Sciatic nerve (tissue), 2 donors: Measurements from ENCODE around the gene PDXK. TPM values are rescaled to one million over a fixed set of nuclear protein-coding genes. Genes with fewer than 3 reads are reported as not detected.
A peak's percentile ranks its signal among the peaks of the same experiment; 100 is the strongest.

Source experiments
- ATAC-seq: fragments of 200-7000 bp; cut with Tn5 transposase; one replicate; pipeline ENCODE4 v1.9.1; 2020; ENCODE audit warnings: mild to moderate bottlenecking, moderate library complexity
- DNase-seq: peaks from one replicate; pipeline ENCODE4 v3.0.0-alpha.2; 2020; ENCODE audit warnings: low spot score
- intact Hi-C: fragments of 100-400 bp; cut with DNase I; formaldehyde crosslinking; loops from one replicate; pipeline ENCODE4 v1.14.2; 2022
- total RNA-seq: library from RNA; stranded (reverse); fragmentation: NEBNext Ultra II Directional; extraction: Animal tissue kit (Norgen Biotek cat#: 25700); gene quantifications from one replicate; pipeline ENCODE4 v1.2.1, GENCODE V29; 2021
- donor health status: DM: no; HTN: no; CAD: no.
- donor health status: DM: no; HTN: no; CAD: no.

The PDXK gene
- total RNA-seq, 1 donor from 2014 or later = 111 TPM

DNA sequence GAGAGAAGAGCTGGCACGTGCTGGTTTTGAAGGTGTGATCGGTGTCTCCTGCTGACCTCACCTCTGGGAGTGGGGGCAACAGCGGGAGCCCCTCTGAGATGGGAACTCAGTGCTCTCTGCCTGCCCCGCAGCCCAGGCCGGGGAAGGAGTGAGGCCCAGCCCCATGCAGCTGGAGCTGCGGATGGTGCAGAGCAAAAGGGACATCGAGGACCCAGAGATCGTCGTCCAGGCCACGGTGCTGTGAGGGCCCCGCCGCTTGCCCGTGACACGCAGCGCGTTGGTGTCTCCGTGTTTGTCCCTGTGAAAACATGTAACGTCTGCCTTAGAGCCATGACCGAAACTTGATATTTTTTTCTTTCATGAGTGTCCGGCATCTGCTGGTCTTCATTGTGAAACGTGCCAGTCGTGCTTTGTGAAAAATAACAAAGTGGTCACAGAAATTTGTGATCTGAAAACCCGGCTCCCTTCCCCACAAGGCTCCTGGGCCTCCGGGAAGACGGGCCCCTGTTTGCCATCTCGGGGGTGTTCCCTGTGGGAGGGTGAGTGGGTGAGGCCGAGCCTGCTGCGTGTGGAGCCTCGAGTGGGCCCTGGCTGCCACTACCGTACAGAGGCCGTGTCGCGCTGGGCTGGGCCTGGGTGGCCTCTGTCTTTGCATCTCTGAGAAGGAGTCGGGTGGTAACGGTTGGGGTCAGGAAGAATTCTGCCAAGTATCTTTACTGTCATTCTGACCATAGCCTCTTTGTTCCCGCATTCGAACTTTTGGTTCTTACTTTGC, 37.1 kb downstream of the PDXK start:
- intact Hi-C loops = no loop called here
- ATAC-seq = no peak

DNA sequence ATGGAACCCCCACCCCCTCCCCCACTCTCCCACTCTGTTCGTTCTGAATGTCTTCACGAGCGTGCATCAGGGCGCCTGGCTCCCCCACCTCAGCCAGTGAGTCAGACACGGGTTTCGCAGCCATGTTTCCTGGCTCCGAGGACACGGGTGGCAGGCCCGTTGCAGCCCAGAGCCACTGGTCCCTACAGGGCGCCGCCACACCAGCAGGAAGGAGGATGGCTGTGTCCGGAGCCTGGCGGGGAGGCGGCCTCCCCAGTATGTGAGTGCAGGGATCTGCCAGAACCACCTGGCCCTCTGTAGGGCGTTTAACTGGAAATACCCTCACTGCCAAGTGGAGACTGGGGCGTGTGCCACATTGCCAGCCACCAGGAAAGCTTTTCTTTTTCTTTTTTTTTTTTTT, 38.7 kb downstream of the PDXK start:
- intact Hi-C loops = no loop called here
- ATAC-seq (peak; percentile 22), DNase-seq (no peak)

More for the DNA sequence above, 37.1 kb downstream of the PDXK start:
- DNase-seq = no peak

DNA sequence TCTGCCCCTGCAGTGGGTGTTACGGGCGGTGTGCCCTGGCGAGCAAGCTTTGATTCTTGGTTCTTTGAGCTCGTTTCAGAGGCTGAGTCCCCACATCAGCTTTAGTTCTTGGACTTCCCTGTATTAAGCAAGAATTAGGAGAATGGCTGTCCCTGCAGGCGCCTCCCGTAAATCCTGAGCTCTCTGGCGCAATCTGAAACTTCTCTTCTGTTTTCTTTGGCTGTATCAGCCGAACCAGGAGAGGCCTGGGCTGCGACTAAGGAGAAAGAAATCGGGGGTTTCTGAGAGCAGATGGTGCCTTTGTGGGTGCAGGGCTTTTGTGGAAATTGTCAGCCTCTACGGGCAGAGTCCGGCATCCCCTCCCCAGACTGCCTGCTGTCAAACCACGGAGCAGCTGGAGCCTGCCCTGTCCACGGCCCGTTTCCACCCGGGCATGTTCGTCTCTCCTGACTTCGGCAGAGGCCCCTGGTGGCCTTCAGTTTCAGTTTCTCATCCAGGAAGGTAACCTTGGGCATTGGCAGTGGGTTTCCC, 39.2 kb downstream of the PDXK start:
- intact Hi-C loops = no loop called here
- DNase-seq (no peak), ATAC-seq (peak; percentile 86)

DNA sequence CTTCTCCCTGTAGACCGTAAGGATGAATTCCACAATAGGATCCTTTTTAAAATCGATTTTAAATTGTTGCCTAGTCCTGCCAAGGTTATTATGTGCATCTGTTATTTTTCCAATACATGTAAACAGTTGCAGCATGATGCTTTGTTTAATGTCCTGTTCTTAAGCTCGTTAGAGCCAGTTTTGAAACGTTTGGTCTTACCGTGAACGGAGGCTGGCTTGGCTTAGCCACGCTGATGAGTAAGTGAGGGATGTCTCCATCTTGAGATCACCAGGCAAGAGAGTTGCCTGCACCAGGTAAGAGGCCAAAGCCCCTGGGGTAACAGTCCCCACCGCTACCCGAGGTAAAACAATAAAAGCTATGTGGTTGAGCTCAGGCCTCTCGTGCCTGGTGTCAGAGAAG, 39.9 kb downstream of the PDXK start:
- DNase-seq (no peak), ATAC-seq (peak; percentile 6)
- intact Hi-C loops = no loop called here

DNA sequence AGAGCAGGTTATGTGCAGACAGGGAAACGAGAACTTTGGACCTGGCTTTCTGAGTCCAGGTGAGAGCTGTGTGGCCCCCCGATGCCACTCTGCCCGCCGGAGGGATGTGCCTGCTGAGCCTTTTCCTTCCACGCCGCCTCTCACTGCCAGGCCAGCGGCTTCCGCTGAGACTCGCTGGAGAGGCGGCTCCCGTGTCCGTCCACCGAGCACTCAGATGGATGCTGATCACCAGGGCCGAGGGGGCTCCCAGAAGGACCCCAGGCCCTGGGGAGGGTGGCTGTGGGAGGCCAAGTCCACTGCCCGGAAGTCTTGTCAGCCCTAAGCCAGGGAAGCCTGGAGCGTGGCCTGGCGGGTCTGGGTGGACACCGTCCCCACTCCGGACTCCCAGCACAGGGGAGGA, 40.7 kb downstream of the PDXK start:
- intact Hi-C loops = no loop called here
- no peak for ATAC-seq

DNA sequence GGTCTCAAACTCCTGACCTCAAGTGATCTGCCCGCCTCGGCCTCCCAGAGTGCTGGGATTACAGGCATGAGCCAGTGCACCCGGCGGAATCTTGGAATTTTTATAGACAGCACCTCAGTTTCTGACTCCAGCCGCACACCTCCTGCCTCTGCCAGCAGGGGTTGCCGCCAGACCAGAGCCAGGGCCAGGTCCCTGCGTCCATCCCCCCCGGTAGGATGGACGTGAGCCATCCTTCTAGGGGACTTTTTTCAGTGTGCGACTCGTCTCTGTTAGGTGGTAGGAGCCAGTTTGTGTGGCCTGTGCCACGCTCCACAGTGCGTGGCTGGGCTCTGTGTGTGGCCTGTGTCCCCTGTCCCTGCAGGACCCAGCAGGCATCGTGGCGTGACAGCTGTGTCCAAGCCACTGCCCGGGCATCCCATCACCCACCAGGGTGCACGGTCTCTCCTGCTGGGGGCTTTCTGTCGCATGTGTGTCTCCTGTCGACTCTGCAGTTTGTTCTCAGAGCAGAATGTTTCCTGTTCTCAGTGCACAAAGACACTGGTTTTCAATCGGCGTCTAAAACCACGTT, 41.5 kb downstream of the PDXK start:
- ATAC-seq (no peak), DNase-seq (no peak)
- intact Hi-C loops = no loop called here

More for the DNA sequence above, 40.7 kb downstream of the PDXK start:
- DNase-seq = no peak

DNA sequence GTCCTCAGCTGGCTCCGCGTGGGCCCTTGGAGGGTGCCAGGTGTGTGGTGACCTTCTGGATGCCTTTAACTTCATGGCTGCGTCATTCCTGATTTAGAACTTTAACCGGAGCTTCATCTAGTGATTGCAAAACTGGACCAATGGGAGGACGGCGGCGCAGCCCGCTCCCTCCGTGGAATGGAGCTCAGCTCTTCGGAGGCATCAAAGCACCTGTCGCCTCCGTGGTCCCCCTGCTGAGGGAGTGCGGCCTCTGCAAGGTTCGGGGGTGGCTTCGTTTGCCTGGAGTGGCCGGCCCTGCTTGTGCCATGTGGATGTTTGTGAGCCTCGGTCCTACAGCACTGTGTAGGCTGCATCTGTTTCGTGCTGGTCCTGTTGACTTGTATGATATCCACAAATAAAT, 43.0 kb downstream of the PDXK start:
- DNase-seq (no peak), ATAC-seq (no peak)
- intact Hi-C loops = no loop called here

DNA sequence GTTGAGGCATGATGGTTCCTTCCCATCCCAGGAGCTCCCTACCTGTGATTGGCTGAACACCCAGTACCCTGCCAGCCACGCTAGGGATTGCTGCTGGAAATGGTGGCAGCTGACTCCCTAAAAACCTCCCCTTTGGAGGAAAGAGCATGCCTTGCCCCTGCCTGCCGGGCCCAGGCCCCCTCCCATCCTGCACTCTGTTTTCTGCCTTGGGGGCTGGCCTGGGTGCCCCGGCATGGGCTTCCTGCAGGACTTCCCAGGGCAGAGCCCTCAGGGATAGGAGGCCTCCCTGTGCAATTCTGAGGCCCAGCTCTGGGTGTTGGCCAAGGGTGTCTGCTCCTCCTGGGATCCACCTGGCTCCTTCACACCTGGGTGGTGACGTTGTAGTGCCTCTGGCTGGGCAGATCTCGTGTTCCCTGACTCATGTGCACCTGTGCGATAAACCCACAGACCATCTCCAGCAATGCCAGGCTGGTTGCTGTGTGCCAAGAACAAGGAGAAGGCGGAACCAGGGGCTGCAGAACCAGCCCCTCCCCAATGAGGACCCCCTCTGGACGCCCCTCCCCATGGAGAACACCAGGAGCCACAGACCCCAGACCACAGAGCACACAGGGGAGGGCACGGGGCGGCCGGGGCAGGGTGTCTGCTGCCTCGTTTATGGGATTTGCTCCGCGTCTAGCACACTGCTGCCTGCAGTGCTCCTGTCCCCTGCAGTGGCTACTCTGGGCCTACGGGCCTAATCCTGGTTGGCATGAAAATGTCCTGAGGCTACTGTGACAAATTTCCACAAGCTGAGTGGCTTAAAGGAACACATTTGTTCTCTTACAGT, 43.6 kb downstream of the PDXK start:
- ATAC-seq (no peak), DNase-seq (no peak)
- intact Hi-C loops = no loop called here

DNA sequence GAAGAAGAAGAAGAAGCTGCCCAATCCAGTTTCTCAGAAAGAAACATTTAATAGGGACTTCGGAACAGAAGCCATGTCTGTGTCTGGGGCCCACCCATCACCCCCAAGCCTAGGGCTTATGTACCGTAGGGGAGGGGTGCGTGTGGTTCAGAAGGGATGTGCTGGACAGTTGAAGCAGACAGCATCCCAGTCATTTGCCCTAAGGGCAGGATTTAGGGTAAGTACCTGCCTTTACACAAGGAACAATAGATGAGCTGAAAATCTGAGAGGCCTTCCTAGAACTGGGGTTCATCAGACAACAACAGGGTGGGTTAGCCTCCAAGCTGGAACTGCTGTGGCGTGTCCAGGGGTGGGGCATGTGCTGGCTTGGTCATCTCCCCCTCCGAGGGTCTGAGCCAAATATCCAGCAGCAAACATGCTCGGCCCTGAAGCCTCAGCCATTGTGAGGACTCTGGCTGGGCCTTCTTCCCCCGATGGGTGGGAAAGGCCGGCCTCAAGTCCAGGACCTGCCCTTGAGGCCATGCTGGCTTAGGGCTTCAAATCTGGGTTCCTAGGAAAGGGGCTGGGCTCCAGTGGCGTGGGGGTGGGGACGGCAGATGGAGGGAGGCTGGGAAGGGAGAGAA, 45.1 kb downstream of the PDXK start:
- no peak for ATAC-seq
- DNase-seq = no peak
- intact Hi-C loops = no loop called here

DNA sequence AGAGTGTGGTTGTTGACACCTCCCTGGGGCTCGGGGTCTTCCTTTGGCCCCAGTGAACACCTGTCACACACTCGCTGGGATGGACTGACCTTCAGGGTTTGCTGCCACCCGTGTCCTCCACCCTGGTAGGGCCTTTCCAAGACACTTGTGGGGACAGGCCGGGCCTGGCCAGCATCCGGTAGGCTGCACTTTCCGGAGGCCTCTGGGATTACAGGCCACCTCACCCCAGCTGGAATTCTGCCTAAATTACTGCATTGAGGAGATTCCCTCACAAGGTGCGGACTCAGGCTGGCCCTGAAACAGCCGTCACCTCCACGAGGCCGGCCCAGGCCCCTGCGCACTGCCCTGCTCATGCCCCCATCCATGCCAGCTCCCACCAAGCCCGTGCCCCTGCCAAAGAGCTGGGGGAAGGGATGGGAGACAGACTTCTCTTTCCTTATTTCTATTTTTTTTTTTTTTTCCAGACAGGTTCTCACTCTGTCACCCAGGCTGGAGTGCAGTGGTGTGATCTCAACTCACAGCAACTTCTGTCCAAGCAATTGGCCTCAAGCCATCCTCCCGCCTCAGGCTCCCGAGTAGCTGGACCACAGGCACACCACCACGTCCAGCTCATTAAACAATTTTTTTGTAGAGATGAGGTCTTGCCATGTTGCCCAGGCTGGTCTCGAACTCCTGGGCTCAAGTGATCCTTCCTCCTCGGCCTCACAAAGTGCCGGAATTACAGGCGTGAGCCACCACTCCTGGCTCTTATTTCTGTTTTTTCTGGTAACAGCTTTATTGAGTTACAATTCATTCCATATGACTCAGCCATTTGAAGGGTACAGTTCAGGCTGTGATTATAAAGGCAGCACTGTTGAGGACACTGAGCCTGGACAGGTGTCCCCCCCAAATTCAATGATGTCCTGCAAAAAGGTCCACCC, 45.9 kb downstream of the PDXK start:
- no peak for ATAC-seq
- no peak for DNase-seq
- intact Hi-C loops = no loop called here

DNA sequence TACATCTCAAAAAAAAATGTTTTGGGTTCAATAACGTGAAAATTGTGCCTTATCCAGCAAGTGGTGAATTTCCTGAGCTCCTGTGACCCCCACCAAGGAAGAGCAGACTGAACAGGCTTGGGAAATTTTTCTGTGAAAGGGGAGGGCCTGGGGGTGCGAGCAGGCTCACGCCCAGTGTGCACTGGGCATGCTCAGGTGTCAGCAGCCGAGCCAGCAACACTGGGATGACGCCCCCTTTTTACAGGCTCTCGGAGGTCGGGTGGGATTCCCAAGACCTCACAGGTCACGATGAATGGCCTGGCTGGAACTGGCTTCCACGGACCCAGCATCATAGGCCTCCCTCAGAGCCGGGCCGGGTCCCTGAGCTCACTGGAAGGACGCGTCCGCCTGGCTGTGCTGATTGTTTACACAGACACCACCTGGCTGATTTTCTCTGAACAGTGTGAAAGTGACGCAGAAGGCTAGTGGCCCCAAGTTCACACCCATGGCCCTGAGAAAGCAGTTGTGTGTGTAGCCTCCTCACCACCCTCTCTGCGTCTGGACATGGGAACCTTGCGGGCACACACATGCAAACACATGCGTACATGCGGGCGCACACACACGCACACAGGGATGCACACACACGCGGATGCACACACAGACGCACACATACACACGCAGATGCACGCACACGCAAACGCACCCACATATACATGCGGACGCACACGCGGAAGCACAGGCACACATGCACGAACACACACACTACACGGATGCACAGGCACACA, 48.0 kb downstream of the PDXK start:
- intact Hi-C loops = no loop called here
- ATAC-seq (peak; percentile 48), DNase-seq (no peak)

DNA sequence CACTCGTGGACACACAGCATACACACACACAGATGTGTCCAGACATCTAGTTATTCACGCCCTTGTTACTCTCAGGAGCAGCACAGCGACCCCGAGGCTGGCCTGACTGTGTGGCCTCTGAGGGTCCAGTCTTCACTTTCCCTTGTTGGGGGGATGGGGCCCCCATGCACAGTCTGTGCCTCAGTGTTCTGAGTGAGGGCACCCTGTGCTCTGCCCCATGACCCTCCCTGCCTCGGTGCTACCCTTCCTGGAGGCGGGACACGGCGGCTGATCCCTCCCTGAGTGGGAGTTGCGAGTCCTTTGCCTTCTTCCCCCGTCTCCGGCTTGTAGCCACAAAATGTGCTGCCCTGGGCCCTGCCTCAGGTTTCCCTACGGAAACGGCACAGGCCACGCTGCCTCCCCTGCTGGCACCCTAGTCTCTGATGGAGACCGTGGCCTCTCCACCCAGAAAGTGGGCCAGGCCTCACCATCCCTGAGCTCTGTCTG, 48.6 kb downstream of the PDXK start:
- ATAC-seq (peak; percentile 2), DNase-seq (no peak)
- intact Hi-C loops = no loop called here

DNA sequence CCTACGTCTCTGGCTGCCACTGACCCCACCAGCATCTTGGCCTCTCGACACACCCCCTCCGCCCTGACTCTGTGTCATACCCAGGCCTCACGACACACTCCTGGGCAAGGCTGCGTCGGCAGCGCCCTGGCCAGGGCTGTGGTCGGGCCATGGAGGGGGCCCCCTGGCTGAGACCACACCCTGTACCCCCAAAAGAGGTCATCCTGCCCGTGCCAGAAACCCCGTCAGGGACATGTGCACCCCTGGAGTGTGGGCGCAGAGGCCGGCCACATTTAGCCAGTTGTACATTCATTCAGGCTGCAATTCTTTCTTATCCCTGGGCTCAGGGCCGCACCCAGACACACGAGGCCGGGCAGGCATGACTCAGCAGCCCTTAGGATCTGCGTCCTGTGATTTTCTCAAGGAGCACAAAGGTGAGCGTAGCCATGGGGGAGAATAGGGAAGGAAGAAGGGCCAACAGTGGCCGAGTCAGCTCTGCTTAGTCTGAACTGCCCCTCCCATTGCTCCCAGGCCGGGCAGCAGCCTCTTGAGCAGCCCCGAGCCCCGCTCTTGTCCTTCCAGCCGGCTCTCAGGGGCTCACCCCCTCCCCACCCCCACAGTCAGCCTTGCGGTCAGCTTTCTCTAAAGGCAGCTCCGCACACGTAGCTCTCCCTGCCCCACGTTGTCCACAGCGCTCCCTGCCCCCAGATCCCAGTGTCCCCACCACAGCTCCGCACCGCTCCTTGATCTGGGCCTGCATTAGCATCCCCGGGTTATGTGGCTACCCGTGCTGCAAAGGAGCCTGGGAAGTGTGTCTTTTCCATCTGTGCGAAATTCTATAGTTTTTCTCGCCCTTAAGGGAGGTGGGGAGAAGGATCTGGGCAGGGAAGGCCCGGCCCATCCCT, 49.3 kb downstream of the PDXK start:
- intact Hi-C loops = no loop called here
- peak; percentile 58 for ATAC-seq
- DNase-seq = no peak

DNA sequence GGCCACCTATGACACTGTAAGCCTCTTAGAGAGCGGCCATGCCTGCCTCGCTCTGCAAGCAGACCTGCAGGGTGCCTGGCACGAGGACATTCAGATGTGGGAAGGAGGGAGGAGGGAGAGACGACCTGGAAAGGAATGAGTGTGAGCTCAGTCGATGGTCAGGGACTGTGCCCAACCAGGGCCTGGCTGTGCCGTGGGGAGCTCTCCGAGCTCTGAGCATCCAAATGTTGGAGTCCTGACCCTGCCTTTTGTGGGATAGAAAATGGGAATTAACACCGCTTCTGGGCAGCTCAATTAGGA, 49.9 kb downstream of the PDXK start:
- intact Hi-C loops = no loop called here
- DNase-seq (no peak), ATAC-seq (no peak)

DNA sequence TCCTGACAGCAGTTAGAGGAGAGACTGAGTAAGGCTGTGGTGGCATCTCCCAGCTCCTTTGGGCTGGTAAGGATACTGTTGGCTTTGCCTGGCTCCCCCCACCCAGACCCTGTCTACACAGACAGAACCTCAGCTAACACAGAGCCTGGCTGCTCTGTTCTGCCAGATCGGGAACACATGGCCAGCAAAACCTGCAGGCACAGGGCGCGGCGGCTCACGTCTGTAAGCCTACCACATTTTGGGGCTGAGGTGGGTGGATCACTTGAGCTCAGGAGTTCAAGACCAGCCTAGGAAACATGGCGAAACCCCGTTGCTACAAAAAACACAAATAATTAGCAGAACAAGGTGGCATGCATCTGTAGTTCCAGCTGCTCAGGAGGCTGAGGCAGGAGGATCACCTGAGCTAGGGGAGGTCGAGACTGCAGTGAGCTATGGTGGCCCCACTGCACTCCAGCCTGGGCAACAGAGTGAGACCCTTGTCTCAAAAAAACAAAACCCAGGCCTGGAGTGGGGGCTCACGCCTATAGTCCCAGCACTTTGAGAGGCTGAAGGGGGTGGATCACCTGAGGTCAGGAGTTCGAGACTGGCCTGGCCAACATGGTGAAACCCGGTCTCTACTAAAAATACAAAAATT, 50.5 kb downstream of the PDXK start:
- intact Hi-C loops = no loop called here
- no peak for DNase-seq
- no peak for ATAC-seq

DNA sequence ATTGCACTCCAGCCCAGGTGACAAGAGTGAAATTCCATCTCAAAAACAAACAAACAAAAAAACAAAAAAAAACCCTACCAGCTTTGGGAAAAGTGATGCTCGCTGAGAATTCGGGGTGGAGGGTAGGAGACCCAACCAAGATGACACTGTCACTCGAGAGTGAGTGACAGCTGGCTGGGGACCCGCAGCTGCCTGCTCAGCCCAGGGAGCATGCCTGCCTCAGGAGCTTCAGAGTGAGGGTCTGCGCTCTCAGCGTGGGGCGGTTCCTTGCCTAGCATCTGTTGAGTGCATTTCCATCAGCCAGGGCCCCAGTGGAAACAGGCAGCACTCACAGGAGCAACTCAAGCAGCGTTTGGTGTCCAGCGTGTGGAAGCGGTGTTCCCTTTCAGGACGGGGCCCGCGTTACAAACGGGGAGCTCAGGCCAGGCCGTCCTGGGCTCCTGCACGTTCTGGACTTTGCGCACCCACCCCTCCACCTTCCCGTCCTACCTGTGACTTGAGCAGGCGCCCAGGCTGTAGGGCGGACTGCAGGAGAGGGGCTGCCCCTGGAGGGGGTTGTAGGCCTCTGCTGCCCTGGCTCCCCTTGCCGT, 51.2 kb downstream of the PDXK start:
- ATAC-seq = no peak

More for the DNA sequence above, 51.2 kb downstream of the PDXK start:
- DNase-seq = no peak
- intact Hi-C loops = no loop called here
